ENCODE measurements around the gene TRIM29. TPM values are rescaled to one million over a fixed set of nuclear protein-coding genes. Genes with fewer than 3 reads are reported as not detected.

The TRIM29 gene
- total RNA-seq, 1 experiment from 2014 or later = not detected

- H3K23ac ChIP-seq (ENCODE audit: insufficient read length, low read depth, low read length) = no peak overlapping the region
- no peaks in the 10 kb centered on the region for H3K79me2 ChIP-seq (ENCODE audit: insufficient read depth, low read length)
- H4K20me1 ChIP-seq (ENCODE audit: control insufficient read depth, insufficient read depth, insufficient read length) = no peaks in the 10 kb centered on the region
- no peaks in the 10 kb centered on the region for H3K36me3 Mint-ChIP-seq (ENCODE audit: insufficient read depth in 1 of 3, low read depth in 3 of 3)
- no peaks in the 10 kb centered on the region for H3K23me2 ChIP-seq (ENCODE audit: insufficient read length, low read depth, low read length, poor library complexity, severe bottlenecking)
- no peak overlapping the region for H2BK20ac ChIP-seq (ENCODE audit: low read depth, low read length, poor library complexity, severe bottlenecking)
- H4K91ac ChIP-seq (ENCODE audit: insufficient read length, low read depth, low read length) = no peak overlapping the region
- no peaks in the 10 kb centered on the region for H3K9me3 ChIP-seq (ENCODE audit: control insufficient read depth, low read depth, low read length)
- no peak overlapping the region for H3K4me2 ChIP-seq (ENCODE audit: insufficient read depth, insufficient read length, low read length)
- no peak overlapping the region for H3K27ac ChIP-seq (ENCODE audit: insufficient read length, low read depth, low read length)
- H3K9me3 Mint-ChIP-seq = no peaks in the 10 kb centered on the region; a peak in 1 of 5 replicates
- no peak overlapping the region for H3K4ac ChIP-seq (ENCODE audit: low read depth, low read length)
- H2AFZ ChIP-seq (ENCODE audit: low read length) = no peak overlapping the region
- H2BK120ac ChIP-seq (ENCODE audit: low read depth, low read length, poor library complexity, severe bottlenecking) = no peak overlapping the region
- no peak overlapping the region for H4K8ac ChIP-seq (replicated peaks; ENCODE audit: insufficient read length, low read depth, low read length)
- H2BK15ac ChIP-seq (ENCODE audit: low read depth, low read length) = no peak overlapping the region
- DNase-seq = no peak
- H3K4me1 ChIP-seq (ENCODE audit: insufficient read depth, low read length) = no peaks in the 10 kb centered on the region; the same call in 1 of the 2 replicates
- H4K5ac ChIP-seq (ENCODE audit: insufficient read length, low read depth, low read length) = no peak overlapping the region
- H3K56ac ChIP-seq (ENCODE audit: insufficient read length, low read depth, low read length) = no peak overlapping the region
- peaks cover 10% of the 10 kb centered on the region for H3K27me3 ChIP-seq (ENCODE audit: insufficient read depth, low read length)
- peaks cover 18 to 27% of the 10 kb centered on the region in 2 experiments for H3K4me1 Mint-ChIP-seq
- no peak overlapping the region for H3T11ph ChIP-seq (ENCODE audit: low read length)
- no peak overlapping the region for H3K18ac ChIP-seq (ENCODE audit: insufficient read length, low read depth, low read length)
- H2BK5ac ChIP-seq (ENCODE audit: insufficient read length, low read length) = no peak overlapping the region
- no CpG with 5 or more reads among the region's 10 CpGs for WGBS (ENCODE audit: extremely low coverage, insufficient read length, low lambda C conversion rate)
- H3K14ac ChIP-seq (ENCODE audit: insufficient read depth, low read length) = no peak overlapping the region
- no peak overlapping the region for H3K27ac Mint-ChIP-seq
- no peak overlapping the region for H2AK5ac ChIP-seq (ENCODE audit: insufficient read length, low read length)
- H3K79me1 ChIP-seq (ENCODE audit: insufficient read depth, low read depth, low read length, poor library complexity, severe bottlenecking) = no peaks in the 10 kb centered on the region
- TF ChIP-seq CTCF (conservative IDR thresholded peaks at IDR 0.05) = no peak
- no peak overlapping the region for H3K4me3 Mint-ChIP-seq
- no peak overlapping the region for H3K9ac ChIP-seq (ENCODE audit: extremely low read depth, insufficient read length, low read length)
- peaks cover 100% of the 10 kb centered on the region for H3K27me3 Mint-ChIP-seq (ENCODE audit: low read depth)
- no peak overlapping the region for H2BK12ac ChIP-seq (ENCODE audit: insufficient read length, low read depth, low read length)
These were observed 41.3 kb upstream of the TRIM29 start for GRCh38 chr11:120179057-120179672.

Measured in H9 (cell line).